CD4-positive, alpha-beta T cell (primary cell): ENCODE measurements around the gene GARIN5B. TPM values are rescaled to one million over a fixed set of nuclear protein-coding genes. Genes with fewer than 3 reads are reported as not detected.
"Not testable (repeated sequence)": the region's sequence is repeated elsewhere in the genome, so short reads cannot be mapped to it uniquely, and the experiment has no call there.

ENCODE experiments used
- ATAC-seq: fragments of 200-7000 bp; cut with Tn5 transposase; one replicate; pipeline ENCODE4 v1.10.0; 2022; ENCODE audit warnings: mild to moderate bottlenecking; ENCODE audit not compliant: poor library complexity
- CTCF ChIA-PET: fragments of 350-600 bp; sonication (Branson Sonifier 250); formaldehyde crosslinking; loops from one replicate; lab custom pipeline; 2021; ENCODE audit warnings: antibody characterized with exemption, inconsistent platforms; lab: Charles Lee
- POLR2A ChIA-PET: fragments of 350-600 bp; sonication (Branson Sonifier 250); formaldehyde crosslinking; loops from one replicate; lab custom pipeline; 2021; ENCODE audit warnings: antibody characterized with exemption, inconsistent platforms; lab: Charles Lee
- DNase-seq, 14 experiments: peaks; one replicate each; pipeline ENCODE4 v3.0.0-alpha.2; 2013 to 2020; ENCODE audit warnings: mixed read lengths in 2 of 14
- H3K27ac ChIP-seq, 2 donors: one replicate each; pipeline versions ENCODE4 v1.5.1 to v1.7.0; 2013; ENCODE audit warnings: low read length in 2 of 2, low read depth in 1 of 2, mild to moderate bottlenecking in 1 of 2
- H3K27me3 ChIP-seq, 2 experiments: 1 replicate in 1 of 2; 2 replicates in 1 of 2; pipeline versions ENCODE4 v1.6.1 to v1.7.0; 2013; ENCODE audit warnings: low read length in 2 of 2, control low read depth in 1 of 2, mild to moderate bottlenecking in 1 of 2, moderate library complexity in 1 of 2; ENCODE audit not compliant: insufficient read depth in 2 of 2, control insufficient read depth in 1 of 2
- H3K36me3 ChIP-seq: one replicate; pipeline ENCODE4 v1.6.1; 2013; ENCODE audit warnings: low read length, control low read depth; ENCODE audit not compliant: insufficient read depth
- H3K4me1 ChIP-seq: one replicate; pipeline ENCODE4 v1.6.1; 2013; ENCODE audit warnings: low read length, control low read depth; ENCODE audit not compliant: insufficient read depth
- H3K4me3 ChIP-seq: one replicate; pipeline ENCODE4 v1.5.1; 2013; ENCODE audit warnings: mild to moderate bottlenecking, low read length, moderate library complexity
- H3K9me3 ChIP-seq, 2 experiments: 1 replicate in 1 of 2; 2 replicates in 1 of 2; pipeline versions ENCODE4 v1.6.1 to v1.7.0; 2013; ENCODE audit warnings: low read length in 2 of 2, mild to moderate bottlenecking in 2 of 2, control low read depth in 1 of 2, moderate library complexity in 1 of 2; ENCODE audit not compliant: control insufficient read depth in 1 of 2, insufficient read depth in 1 of 2
- H3K27ac Mint-ChIP-seq: one replicate; pipeline ENCODE4 v1.8.0; 2020; ENCODE audit warnings: mixed read lengths
- H3K27me3 Mint-ChIP-seq: one replicate; pipeline ENCODE4 v1.8.0; 2021; ENCODE audit warnings: mixed read lengths
- H3K36me3 Mint-ChIP-seq: one replicate; pipeline ENCODE4 v1.8.0; 2021; ENCODE audit warnings: low read depth, mixed read lengths
- H3K4me1 Mint-ChIP-seq: one replicate; pipeline ENCODE4 v1.8.0; 2021; ENCODE audit warnings: low read depth, mixed read lengths
- H3K4me3 Mint-ChIP-seq: one replicate; pipeline ENCODE4 v1.8.0; 2020; ENCODE audit warnings: mild to moderate bottlenecking, mixed read lengths
- H3K9me3 Mint-ChIP-seq: one replicate; pipeline ENCODE4 v1.8.0; 2020; ENCODE audit warnings: mixed read lengths
- CTCF ChIP-seq: fragments of 200-600 bp; IDR thresholded peaks from one replicate; pipeline ENCODE4 v1.8.0; 2022; ENCODE audit warnings: antibody characterized with exemption, mild to moderate bottlenecking
- intact Hi-C, 2 experiments: fragments of 100-400 bp; cut with DNase I in 1 of 2; cut with micrococcal nuclease in 1 of 2; formaldehyde crosslinking; loops; one replicate each; pipeline versions ENCODE4 v1.15.1 to v1.9.0; 2023 to 2025; cut with DNase I, micrococcal nuclease
- total RNA-seq, 174 experiments: library from RNA in 2 of 174; stranded (reverse) in 2 of 174; gene quantifications; one replicate each; pipeline ENCODE4 v1.2.3 and lab custom pipeline; 2021 to 2026

The GARIN5B gene
- total RNA-seq, 2 experiments from 2014 or later, result 0.08 TPM; not detected in 1

- Mint-ChIP-seq H3K27me3 (no peaks in the 10 kb centered on the region), H3K4me1 (peaks cover 27% of the 10 kb centered on the region), H3K9me3 (no peaks in the 10 kb centered on the region), H3K27ac (no peak overlapping the region), H3K4me3 (no peak overlapping the region), H3K36me3 (peaks cover 66% of the 10 kb centered on the region)
- Histone ChIP-seq H3K9me3 (no peaks in the 10 kb centered on the region), H3K27ac (no peak overlapping the region), H3K27me3 (no peaks in the 10 kb centered on the region), H3K36me3 (peaks cover 43% of the 10 kb centered on the region), H3K4me3 (no peak overlapping the region), H3K4me1 (peaks cover 25% of the 10 kb centered on the region)
- ChIA-PET CTCF (no interaction called here), POLR2A (interaction anchor here (0.7 to 0.9 kb wide), 2 partner anchors 15 to 18 kb away, joined by 3 to 4 read pairs; no protein-coding TSS in a partner anchor)
- ATAC-seq (no peak), DNase-seq (no peak)
- intact Hi-C loops, result loop anchor here in 1 of 2 experiments (10.0 kb wide), 2 partner anchors 202 to 232 kb away; partner anchors contain the start of genes ZNF524 and ZNF865
- no peak for TF ChIP-seq CTCF
Measured at GRCh38 chr19:55402509-55402908, 39.4 kb upstream of the GARIN5B start.

- not testable (repeated sequence) for H3K27ac Mint-ChIP-seq
Measured at GRCh38 chr19:55401390-55401789, 38.3 kb upstream of the GARIN5B start.

GRCh38 chr19:55400281-55401087 lies 37.4 kb upstream of the GARIN5B start:
- ChIA-PET CTCF (no interaction called here), POLR2A (interaction anchor here (0.8 to 2.7 kb wide), 4 partner anchors 11 to 205 kb away, joined by 3 to 10 read pairs (median 5); partner anchors contain the start of genes RPL28 and TMEM238)
- Histone ChIP-seq H3K4me3 (no peak overlapping the region), H3K4me1 (peaks cover 9% of the 10 kb centered on the region), H3K27ac (no peak overlapping the region), H3K9me3 (no peaks in the 10 kb centered on the region), H3K27me3 (no peaks in the 10 kb centered on the region), H3K36me3 (peaks cover 37% of the 10 kb centered on the region)
- intact Hi-C loops, result loop anchor here in 1 of 2 experiments (10.0 kb wide), 2 partner anchors 204 to 234 kb away; partner anchors contain the start of genes ZNF524 and ZNF865
- TF ChIP-seq CTCF, result no peak
- peaks cover 52% of the 10 kb centered on the region for H3K36me3 Mint-ChIP-seq
- H3K27ac Mint-ChIP-seq, result no peak overlapping the region
- H3K4me1 Mint-ChIP-seq, result peaks cover 11% of the 10 kb centered on the region
- no peak overlapping the region for H3K4me3 Mint-ChIP-seq
- ATAC-seq (no peak), DNase-seq (no peak)
- H3K9me3 Mint-ChIP-seq, result no peaks in the 10 kb centered on the region
- no peaks in the 10 kb centered on the region for H3K27me3 Mint-ChIP-seq

More at GRCh38 chr19:55401390-55401789, 38.3 kb upstream of the GARIN5B start:
- H3K27ac ChIP-seq, H3K4me3 Mint-ChIP-seq, DNase-seq, H3K27me3 Mint-ChIP-seq, H3K27me3 ChIP-seq, ATAC-seq, CTCF ChIA-PET, H3K9me3 Mint-ChIP-seq, H3K9me3 ChIP-seq, H3K4me3 ChIP-seq: not testable (repeated sequence)
- Mint-ChIP-seq H3K36me3 (peaks cover 61% of the 10 kb centered on the region), H3K4me1 (peaks cover 20% of the 10 kb centered on the region)
- peaks cover 18% of the 10 kb centered on the region for H3K4me1 ChIP-seq
- POLR2A ChIA-PET, result interaction anchor here (2.1 to 2.7 kb wide), 2 partner anchors 12 to 14 kb away, joined by 7 to 10 read pairs; partner anchors contain the start of gene RPL28
- H3K36me3 ChIP-seq, result peaks cover 43% of the 10 kb centered on the region
- intact Hi-C loops, result loop anchor here in 1 of 2 experiments (10.0 kb wide), 2 partner anchors 203 to 233 kb away; partner anchors contain the start of genes ZNF524 and ZNF865
